ENCODE measurements around the gene LYPD6. TPM values are rescaled to one million over a fixed set of nuclear protein-coding genes. Genes with fewer than 3 reads are reported as not detected.

Gene LYPD6
- total and polyA plus RNA-seq, 8 donors: 0.64 to 18.6 (median 15.8) TPM

- Histone ChIP-seq H3K27me3 (peaks cover 33 to 75% of the 10 kb centered on the region in 2 donors), H3K27ac (no peak overlapping the region), H3K36me3 (no peaks in the 10 kb centered on the region), H3K4me1 (peaks cover 6 to 15% of the 10 kb centered on the region in 2 donors), H3K9me3 (no peaks in the 10 kb centered on the region), H3K4me3 (peak overlapping the region; percentile 52 to 55)
- peak in 3 of 4 donors; percentile 64 to 79 (median 72) for DNase-seq
- ATAC-seq: peak; percentile 65
- no peak for TF ChIP-seq CTCF (IDR thresholded peaks at IDR 0.05)
- intact Hi-C loops (cut with DNase I): no loop called here
Observed at GRCh38 chr2:149329489-149330126, 779 bp upstream of the LYPD6 start.

GRCh38 chr2:149331023-149331400 lies 625 bp downstream of the LYPD6 start:
- no peak for ATAC-seq
- intact Hi-C loops (cut with DNase I): no loop called here
- H3K4me3 ChIP-seq: peak overlapping the region; percentile 52 to 55

GRCh38 chr2:149332364-149332763 lies 2.0 kb downstream of the LYPD6 start:
- no peak for TF ChIP-seq CTCF (IDR thresholded peaks at IDR 0.05)
- Histone ChIP-seq H3K4me1 (peaks cover 6 to 15% of the 10 kb centered on the region in 2 donors), H3K4me3 (no peak overlapping the region), H3K9me3 (no peaks in the 10 kb centered on the region), H3K36me3 (no peaks in the 10 kb centered on the region), H3K27ac (no peak overlapping the region), H3K27me3 (peaks cover 33 to 73% of the 10 kb centered on the region in 2 donors)
- ATAC-seq (no peak), DNase-seq (no peak)
- intact Hi-C loops (cut with DNase I): no loop called here

More at GRCh38 chr2:149331023-149331400, 625 bp downstream of the LYPD6 start:
- no peaks in the 10 kb centered on the region for H3K9me3 ChIP-seq
- DNase-seq: peak in 1 of 4 donors; percentile 65
- peaks cover 33 to 75% of the 10 kb centered on the region in 2 donors for H3K27me3 ChIP-seq
- no peak for TF ChIP-seq CTCF (IDR thresholded peaks at IDR 0.05)
- H3K4me1 ChIP-seq: peaks cover 6 to 15% of the 10 kb centered on the region in 2 donors
- H3K27ac ChIP-seq: no peak overlapping the region
- no peaks in the 10 kb centered on the region for H3K36me3 ChIP-seq

GRCh38 chr2:149333636-149334035 lies 3.2 kb downstream of the LYPD6 start:
- Histone ChIP-seq H3K4me1 (peaks cover 6 to 15% of the 10 kb centered on the region in 2 donors), H3K36me3 (no peaks in the 10 kb centered on the region), H3K9me3 (no peaks in the 10 kb centered on the region), H3K4me3 (no peak overlapping the region), H3K27me3 (peaks cover 30 to 60% of the 10 kb centered on the region in 2 donors), H3K27ac (no peak overlapping the region)
- ATAC-seq: no peak
- no peak for DNase-seq
- intact Hi-C loops (cut with DNase I): no loop called here
- TF ChIP-seq CTCF (IDR thresholded peaks at IDR 0.05): no peak

GRCh38 chr2:149334156-149334555 lies 3.8 kb downstream of the LYPD6 start:
- DNase-seq (no peak), ATAC-seq (no peak)
- peaks cover 6 to 15% of the 10 kb centered on the region in 2 donors for H3K4me1 ChIP-seq
- intact Hi-C loops (cut with DNase I): no loop called here
- peaks cover 25 to 55% of the 10 kb centered on the region in 2 donors for H3K27me3 ChIP-seq
- no peak overlapping the region for H3K4me3 ChIP-seq
- no peaks in the 10 kb centered on the region for H3K36me3 ChIP-seq
- H3K9me3 ChIP-seq: no peaks in the 10 kb centered on the region
- no peak overlapping the region for H3K27ac ChIP-seq
- no peak for TF ChIP-seq CTCF (IDR thresholded peaks at IDR 0.05)
